Nephron (organoid): ENCODE measurements around the gene MSH5.

Source experiments
- H3K27ac Mint-ChIP-seq, 3 experiments: 2 replicates each; pipeline ENCODE4 v1.8.0; 2020; ENCODE audit warnings: mixed read lengths in 3 of 3, mild to moderate bottlenecking in 2 of 3, moderate library complexity in 1 of 3
- H3K27me3 Mint-ChIP-seq: 2 replicates; pipeline ENCODE4 v1.8.0; 2021; ENCODE audit warnings: low read depth, mild to moderate bottlenecking, moderate library complexity, mixed read lengths
- H3K36me3 Mint-ChIP-seq: 2 replicates; pipeline ENCODE4 v1.8.0; 2020; ENCODE audit warnings: low read depth, mixed read lengths
- H3K4me1 Mint-ChIP-seq: 2 replicates; pipeline ENCODE4 v1.8.0; 2020; ENCODE audit warnings: mixed read lengths
- H3K4me3 Mint-ChIP-seq, 3 experiments: 2 replicates each; pipeline ENCODE4 v1.8.0; 2020; ENCODE audit warnings: mild to moderate bottlenecking in 3 of 3, mixed read lengths in 3 of 3, moderate library complexity in 2 of 3
- H3K9me3 Mint-ChIP-seq: 2 replicates; pipeline ENCODE4 v1.8.0; 2020; ENCODE audit warnings: mixed read lengths
- CTCF ChIP-seq, 3 experiments: fragments of 200-600 bp; sonication (generic); IDR thresholded peaks; one replicate each; pipeline ENCODE4 v1.5.0; 2021; ENCODE audit warnings: antibody characterized with exemption in 3 of 3; ENCODE audit not compliant: unreplicated experiment in 3 of 3

Gene MSH5

DNA sequence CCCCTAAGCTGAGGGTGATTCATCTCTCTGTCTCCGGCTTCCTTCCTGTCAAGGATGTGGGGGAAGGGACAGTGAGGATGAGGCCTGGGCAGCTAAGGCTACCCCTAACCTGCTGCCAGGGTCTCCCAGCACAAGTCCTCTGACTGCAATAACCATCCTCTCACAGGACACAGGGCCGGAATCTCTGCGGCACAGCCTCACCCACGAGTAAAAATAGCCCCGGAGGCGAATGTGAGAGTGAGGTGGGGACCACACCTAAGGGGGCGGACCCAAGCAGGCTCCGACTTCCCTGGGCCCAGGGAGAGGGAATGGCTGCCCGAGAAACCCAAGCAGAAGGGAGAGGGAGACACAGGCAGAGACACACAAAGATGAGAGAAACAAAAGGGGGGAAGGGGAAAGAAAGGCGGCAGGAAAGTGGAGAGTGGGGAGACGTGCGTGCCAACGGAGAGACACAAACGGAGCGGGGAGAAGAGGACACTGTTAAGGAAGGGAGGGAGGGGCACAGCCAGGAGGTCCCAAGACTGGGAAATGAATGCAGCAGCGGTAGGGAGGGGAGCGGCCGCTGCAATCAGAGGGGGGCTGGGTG is 4.9 kb upstream of the MSH5 start:
- peak overlapping the region; percentile 99 to 100 (median 100) for H3K27ac Mint-ChIP-seq
- H3K9me3 Mint-ChIP-seq, result no peaks in the 10 kb centered on the region
- peaks cover 69% of the 10 kb centered on the region for H3K4me1 Mint-ChIP-seq
- no peaks in the 10 kb centered on the region for H3K27me3 Mint-ChIP-seq
- TF ChIP-seq CTCF (IDR thresholded peaks at IDR 0.05; ENCODE audit: unreplicated experiment in 3 of 3), result no peak
- peak overlapping the region; percentile 94 to 97 (median 95) for H3K4me3 Mint-ChIP-seq
- H3K36me3 Mint-ChIP-seq, result peaks cover 39% of the 10 kb centered on the region

DNA sequence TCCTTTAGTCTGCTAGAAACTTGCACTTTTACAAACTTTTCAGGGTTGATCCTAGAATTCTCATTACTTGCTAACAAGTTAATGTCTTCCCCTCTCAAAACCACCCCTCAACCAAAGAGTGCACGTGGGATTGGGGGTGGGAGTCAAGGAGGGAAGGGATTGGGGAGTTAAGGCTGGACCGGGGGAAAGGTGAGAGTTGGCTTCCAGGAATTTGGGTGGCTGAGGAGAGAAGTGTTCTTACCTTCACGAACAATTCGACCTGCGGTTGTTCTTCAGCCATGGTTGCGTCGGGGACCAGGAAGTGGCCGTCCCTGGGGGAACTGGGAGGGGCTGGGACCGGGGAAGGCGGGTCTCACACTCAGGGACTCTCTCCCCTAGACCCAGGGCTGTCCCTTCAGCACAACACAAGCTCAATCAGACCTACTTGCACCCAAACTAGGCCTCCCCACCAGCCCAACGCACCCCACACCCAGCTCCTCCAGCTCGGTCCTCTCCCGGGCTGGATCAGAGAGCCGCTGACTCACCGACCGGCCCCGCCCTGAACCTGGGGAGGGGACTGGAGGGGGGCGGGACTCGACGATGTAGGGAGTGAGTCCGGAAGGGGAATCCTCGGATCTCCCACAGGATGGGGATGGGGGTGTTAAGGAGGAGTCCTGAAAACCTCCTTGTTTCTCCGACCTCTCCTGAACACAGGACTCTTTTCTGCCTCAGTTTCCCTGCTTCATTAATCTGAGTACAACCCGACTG is 3.6 kb upstream of the MSH5 start, which contains the start of gene CLIC1:
Gene CLIC1, minus strand, starts transcription at position 510 of the 747 bp plus-strand sequence. Its CDS starts 230 bp downstream, at position 280.
- Mint-ChIP-seq H3K9me3 (no peaks in the 10 kb centered on the region), H3K4me3 (peak within 1 kb of the TSS; percentile 94 to 97 (median 95)), H3K36me3 (peaks cover 33% of the 10 kb centered on the region), H3K27ac (peak within 1 kb of the TSS; percentile 99 to 100 (median 100)), H3K4me1 (peaks cover 60% of the 10 kb centered on the region), H3K27me3 (no peaks in the 10 kb centered on the region)
- TF ChIP-seq CTCF (IDR thresholded peaks at IDR 0.05; ENCODE audit: unreplicated experiment in 3 of 3), result no peak

DNA sequence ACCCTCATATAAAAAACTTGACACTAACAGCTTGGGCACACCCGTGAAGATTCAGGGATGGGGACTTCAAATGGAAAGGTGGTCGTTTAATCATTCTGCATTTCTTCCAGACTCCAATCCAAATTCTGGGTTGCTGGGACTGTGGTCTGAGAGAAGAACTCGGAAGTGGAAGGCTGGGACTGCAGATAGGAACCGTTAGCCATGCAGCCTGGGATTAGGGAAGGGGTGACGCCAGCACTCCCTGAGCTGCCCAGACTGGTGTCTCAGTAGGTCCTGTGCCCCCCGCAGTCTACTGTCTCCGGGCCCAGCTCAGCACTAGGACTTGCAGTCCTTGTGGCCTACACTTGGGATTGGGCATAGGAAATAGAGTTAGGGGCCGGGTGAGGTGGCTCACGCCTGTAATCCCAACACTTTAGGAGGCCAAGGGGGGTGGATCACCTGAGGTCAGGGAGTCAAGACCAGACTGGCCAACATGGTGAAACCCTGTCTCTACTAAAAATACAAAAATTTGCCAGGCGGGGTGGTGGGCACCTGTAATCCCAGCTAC is 3.0 kb upstream of the MSH5 start:
- no peak for TF ChIP-seq CTCF (IDR thresholded peaks at IDR 0.05; ENCODE audit: unreplicated experiment in 3 of 3)
- Mint-ChIP-seq H3K27me3 (no peaks in the 10 kb centered on the region), H3K36me3 (peaks cover 33% of the 10 kb centered on the region), H3K4me3 (peak overlapping the region; percentile 94 to 97 (median 95)), H3K9me3 (no peaks in the 10 kb centered on the region), H3K27ac (peak overlapping the region; percentile 99 to 100 (median 100)), H3K4me1 (peaks cover 60% of the 10 kb centered on the region)

- Mint-ChIP-seq H3K36me3 (peaks cover 28% of the 10 kb centered on the region), H3K27ac (peak overlapping the region; percentile 99 to 100 (median 100)), H3K27me3 (no peaks in the 10 kb centered on the region), H3K4me3 (peak overlapping the region; percentile 94 to 97 (median 95)), H3K4me1 (peaks cover 60% of the 10 kb centered on the region), H3K9me3 (no peaks in the 10 kb centered on the region)
- no peak for TF ChIP-seq CTCF (IDR thresholded peaks at IDR 0.05; ENCODE audit: unreplicated experiment in 3 of 3)
Measured at GRCh38 chr6:31737315-31737990, 2.4 kb upstream of the MSH5 start.

GRCh38 chr6:31737991-31738979 is 1.5 kb upstream of the MSH5 start:
- peak overlapping the region; percentile 94 to 97 (median 95) for H3K4me3 Mint-ChIP-seq
- no peaks in the 10 kb centered on the region for H3K9me3 Mint-ChIP-seq
- H3K27ac Mint-ChIP-seq, result peak overlapping the region; percentile 99 to 100 (median 100)
- no peak for TF ChIP-seq CTCF (IDR thresholded peaks at IDR 0.05; ENCODE audit: unreplicated experiment in 3 of 3)
- H3K4me1 Mint-ChIP-seq, result peaks cover 57% of the 10 kb centered on the region
- no peaks in the 10 kb centered on the region for H3K27me3 Mint-ChIP-seq
- peaks cover 24% of the 10 kb centered on the region for H3K36me3 Mint-ChIP-seq
